ENCODE measurements around the gene ANP32E.

The ANP32E gene

GRCh38 chr1:150235852-150236613 is at the start of gene ANP32E:
Gene ANP32E, minus strand, starts transcription at chr1:150236112. Its CDS starts 326 bp downstream, at chr1:150235786.
- DNase-seq = peak; percentile 99

DNA sequence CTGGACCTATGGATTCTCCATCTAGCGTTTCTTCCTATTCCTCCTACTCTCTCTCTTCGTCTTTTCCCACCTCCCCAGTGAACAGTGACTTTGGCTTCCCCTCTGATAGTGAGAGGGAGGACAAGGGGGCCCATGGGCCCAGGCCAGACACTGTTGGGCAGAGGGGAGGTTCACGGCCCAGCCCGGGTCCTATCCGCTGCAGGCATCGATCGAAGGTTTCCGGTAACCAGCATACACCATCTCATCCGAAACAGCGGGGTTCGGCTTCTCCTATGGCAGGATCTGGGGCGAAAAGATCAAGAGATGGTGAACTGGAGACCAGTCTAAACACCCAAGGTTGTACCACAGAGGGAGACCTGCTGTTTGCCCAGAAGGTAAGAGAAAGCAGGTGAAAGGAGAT is 47.3 kb upstream of the ANP32E start:
- no peak for DNase-seq

GRCh38 chr1:150282558-150282958 is 46.6 kb upstream of the ANP32E start:
- DNase-seq = no peak

DNA sequence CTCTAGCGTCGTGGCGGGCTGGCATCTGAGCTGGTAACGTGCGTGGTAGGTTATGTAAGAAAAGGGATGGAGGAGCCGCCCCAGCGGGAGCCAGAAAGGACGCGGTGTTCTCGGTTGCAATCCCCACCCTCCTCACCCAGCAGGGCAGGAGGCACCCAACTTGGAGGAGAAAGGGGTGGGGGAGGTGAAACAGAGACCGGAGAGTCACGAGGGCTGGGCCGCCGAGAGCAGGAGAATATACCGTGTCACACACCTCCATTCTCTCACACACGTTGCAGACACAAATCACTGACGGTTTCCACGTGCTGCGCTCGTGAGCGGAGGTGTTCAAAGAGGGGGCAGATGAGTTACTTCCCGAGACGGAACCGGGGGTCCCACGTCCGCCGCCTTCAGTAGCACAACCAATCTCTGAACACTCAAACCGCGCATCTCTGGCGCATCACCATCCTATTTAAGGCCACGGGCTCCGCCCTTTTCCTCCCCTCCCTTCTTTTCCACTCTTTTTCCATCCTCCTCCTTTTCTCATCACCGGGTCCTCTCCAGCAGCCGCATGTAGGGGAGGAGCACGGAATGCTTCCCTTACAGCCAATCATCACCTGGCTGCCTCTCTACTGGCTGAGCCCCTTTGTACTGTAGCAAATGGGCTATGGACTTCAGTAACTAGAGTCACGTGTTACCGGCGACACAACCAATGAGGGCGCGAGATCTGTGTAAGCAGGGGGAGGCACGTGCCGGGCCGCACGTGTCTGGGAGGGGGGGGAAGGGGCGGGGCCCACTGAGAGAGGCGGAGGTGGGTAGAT is 46.0 kb upstream of the ANP32E start, which contains the start of gene CIART:
CIART (plus strand) TSS at position 797 of the 800 bp plus-strand sequence. CDS start 714 bp downstream, outside the sequence.
- peak; percentile 94 to 98 for DNase-seq

DNA sequence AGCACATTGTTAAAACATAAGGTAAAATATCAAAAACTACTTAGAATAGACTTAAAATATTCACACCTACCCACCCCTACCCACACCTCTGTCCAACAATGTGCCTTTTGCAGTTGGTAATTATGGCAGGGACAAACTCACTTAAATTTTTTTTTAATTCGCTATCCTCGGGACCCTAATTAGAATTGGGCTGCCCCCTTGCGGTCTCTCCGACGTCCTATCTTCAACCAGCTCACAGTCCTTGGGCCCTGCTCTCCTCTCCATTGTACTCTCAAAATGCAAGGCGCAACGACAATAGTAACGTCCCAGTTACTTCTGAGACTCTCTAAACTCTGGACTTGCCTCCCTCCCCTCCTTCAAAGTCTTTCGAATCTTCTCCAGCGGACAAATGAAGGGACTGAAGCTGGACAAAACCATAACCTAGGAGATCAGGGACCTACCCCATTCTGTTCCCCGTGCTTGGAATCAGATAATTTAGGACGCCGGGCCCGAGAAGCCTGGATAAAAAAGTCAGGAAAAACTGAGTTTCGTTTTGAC is 45.4 kb upstream of the ANP32E start:
- peak; percentile 69 to 71 for DNase-seq

DNA sequence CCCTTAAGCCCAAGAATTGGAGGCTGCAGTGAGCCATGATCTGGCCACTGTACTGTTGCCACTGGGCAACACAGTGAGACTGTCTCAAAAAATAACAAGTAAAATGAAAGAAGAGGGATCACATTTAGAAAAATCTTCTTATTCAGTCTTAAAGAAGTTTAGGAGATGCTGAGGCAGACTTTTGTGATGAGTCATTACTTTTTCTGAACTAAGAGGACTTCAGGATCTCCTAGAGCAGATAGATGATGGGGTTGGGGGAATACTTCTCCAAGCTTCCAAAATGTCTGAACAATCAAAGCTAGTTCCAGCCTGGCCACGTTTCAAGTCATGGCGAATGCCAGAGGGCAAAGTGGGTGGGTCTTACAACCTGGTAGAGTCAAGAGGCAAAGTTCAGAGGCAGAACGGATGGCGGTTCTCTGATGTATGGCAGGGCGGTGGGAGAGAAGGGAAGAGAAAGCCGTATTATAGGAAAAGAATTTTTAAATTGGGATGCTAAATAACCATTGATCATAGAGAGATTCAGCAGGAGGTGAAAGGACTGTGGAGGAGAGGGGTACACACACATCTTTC is 44.3 kb upstream of the ANP32E start:
- no peak for DNase-seq

GRCh38 chr1:150273311-150273710 is 37.4 kb upstream of the ANP32E start:
- DNase-seq = no peak

DNA sequence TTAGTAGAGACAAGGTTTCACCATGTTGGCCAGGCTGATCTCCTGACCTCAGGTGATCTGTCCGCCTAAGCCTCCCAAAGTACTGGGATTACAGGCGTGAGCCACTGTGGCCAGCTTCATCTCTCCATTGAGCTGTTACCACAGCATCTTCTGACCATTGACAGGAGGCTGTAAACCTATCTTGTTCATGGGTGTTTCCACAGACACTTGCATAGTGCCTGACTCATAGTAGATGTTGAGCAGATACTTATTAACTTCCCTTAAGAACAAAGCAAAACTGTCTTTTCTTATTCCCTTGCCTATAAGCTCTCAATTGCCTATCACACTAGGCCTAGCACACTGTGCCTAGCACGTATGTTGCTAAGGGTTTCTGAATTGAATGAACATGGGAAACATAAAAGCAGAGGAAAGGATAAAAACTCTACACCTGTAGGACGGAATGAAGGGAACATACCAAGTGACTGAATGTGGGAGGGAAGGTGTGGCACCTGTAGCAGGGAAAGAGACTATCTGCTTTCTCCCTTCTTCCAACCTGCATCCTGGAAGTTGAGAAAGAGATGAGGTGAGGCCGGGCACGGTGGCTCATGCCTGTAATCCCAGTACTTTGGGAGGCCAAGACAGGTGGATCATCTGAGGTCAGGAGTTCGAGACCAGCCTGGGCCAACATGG is 35.5 kb upstream of the ANP32E start:
- DNase-seq = no peak

- DNase-seq = no peak
Measured at GRCh38 chr1:150269451-150269850, 33.5 kb upstream of the ANP32E start.

DNA sequence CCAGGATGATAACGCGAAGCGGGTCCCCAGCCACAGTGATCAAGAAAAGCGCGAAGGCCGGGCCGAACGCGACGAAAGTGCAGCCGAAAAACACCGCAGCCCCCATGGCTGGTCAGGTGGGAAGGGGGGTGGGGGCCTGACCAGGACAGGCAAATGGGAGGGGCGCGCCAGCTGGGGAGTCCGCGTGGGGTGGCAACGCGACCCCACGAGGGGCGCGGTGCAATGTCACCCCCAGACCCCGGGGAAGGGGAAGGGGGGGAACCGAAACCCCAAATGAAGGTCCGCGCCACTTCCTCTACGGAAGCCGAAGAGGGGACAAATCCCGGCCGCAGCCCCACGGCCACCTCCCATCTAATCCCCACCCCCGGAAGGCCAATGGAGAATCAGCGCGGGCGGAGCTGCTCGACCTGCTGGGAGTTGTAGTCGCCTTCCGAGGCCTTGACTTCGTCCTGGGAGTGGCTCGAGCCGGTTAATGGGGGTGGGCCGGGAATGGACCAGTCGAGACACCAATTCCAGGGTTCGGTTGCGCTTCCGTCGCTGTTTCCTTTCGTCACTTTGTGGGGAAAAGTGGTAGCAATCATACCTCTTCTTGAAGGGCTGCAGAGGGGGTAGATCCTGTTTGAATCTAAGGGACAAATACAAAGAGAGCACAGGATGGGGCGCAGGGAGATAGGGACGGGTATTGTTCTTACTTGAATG is 32.9 kb upstream of the ANP32E start, which contains the start of gene APH1A:
APH1A (minus strand) TSS at position 312 of the 699 bp plus-strand sequence; CDS start at position 106, 206 bp downstream.
- peak; percentile 93 to 97 for DNase-seq

GRCh38 chr1:150268340-150268704 is 32.4 kb upstream of the ANP32E start:
- DNase-seq = no peak

DNA sequence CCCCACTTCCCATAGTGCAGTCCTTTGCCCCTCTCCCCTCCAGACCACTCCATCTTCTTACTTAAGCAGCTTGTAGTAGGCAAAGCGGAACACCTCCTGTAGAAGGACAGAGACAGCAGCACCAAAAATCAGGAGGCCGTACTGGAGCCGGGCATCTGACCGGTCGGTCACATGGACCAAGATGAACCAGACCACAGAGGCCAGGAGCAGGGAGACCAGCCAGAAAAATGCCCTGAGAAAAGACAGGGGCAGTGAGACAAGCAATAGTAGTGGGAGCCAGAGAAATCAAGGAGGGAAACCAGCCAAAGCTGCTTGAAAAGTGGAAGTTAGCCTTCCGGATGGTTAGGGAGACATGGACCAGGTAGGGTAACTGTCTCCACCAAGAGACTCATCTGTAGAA is 32.0 kb upstream of the ANP32E start:
- no peak for DNase-seq

DNA sequence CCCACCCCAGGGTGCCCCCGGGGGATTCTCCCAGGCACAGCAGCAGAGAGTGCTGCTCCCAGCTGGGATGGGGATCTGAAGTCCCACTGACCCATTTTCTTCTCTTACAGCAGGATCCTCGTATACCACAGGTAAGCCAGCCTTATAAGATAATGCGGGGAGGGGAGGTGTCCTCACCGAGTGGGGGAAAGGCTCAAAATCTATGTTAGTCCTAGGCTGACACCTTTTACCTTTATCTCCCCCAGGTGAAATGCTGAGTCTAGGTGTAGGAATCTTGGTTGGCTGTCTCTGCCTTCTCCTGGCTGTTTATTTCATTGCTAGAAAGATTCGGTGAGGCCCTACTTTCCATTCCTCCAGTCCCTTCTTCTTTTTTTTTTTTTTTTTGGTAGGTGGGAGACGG is 27.6 kb upstream of the ANP32E start:
- no peak for DNase-seq

DNA sequence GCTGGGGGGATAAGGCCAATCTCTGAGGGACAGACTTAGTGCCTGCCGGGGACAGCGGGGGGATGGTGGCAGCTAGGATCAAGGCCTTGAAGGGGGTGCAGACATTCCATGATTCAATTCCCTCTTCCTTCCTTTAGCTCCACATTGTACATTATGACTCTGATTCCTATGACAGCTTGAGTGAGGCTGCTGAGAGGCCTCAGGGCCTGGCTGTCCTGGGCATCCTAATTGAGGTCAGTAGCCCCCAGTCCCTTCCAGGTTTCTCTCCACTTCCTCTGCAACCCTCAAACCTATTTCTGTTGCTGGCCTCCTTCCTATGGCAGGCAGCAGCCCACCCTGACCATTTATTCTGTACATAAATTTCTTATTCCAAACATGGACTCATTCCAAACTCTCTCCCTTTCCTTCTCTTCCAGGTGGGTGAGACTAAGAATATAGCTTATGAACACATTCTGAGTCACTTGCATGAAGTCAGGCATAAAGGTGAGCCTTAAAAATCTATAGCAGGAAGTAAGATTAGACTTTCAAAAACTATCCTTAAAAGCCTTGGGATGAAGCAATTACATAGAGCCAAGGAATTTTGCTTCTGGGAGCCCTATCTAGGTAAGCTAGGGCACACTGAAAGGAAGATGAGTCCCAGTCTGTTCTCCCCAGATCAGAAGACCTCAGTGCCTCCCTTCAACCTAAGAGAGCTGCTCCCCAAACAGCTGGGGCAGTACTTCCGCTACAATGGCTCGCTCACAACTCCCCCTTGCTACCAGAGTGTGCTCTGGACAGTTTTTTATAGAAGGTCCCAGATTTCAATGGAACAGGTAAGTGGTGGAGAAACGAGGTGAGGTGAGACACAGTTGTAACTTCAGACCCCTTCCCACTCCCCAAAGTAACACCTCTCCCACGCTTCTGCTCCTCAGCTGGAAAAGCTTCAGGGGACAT is 26.7 kb upstream of the ANP32E start:
- no peak for DNase-seq

- DNase-seq = no peak
Measured at GRCh38 chr1:150261367-150261766, 25.5 kb upstream of the ANP32E start.

GRCh38 chr1:150259758-150260669 is 24.1 kb upstream of the ANP32E start:
- DNase-seq = no peak

GRCh38 chr1:150259217-150259616 is 23.3 kb upstream of the ANP32E start:
- DNase-seq = no peak

- DNase-seq = peak in 1 of 2 experiments; percentile 35
Measured at GRCh38 chr1:150257624-150258585, 22.0 kb upstream of the ANP32E start, which contains the start of gene CA14. Gene CA14, plus strand, starts transcription at chr1:150257774. Its CDS starts 355 bp downstream, at chr1:150258129.
